Immature natural killer cell (primary cell): ENCODE measurements around the gene LLGL1. TPM values are rescaled to one million over a fixed set of nuclear protein-coding genes. Genes with fewer than 3 reads are reported as not detected.
"Not testable (repeated sequence)": the region's sequence is repeated elsewhere in the genome, so short reads cannot be mapped to it uniquely, and the experiment has no call there.

Experiments used
- DNase-seq, 3 donors: peaks; one replicate each; pipeline ENCODE4 v3.0.0; 2022; ENCODE audit warnings: mixed read lengths in 1 of 3
- H3K27ac Mint-ChIP-seq, 6 donors: one replicate each; pipeline ENCODE4 v1.8.0; 2020; ENCODE audit warnings: mixed read lengths in 6 of 6, mild to moderate bottlenecking in 5 of 6, inconsistent platforms in 4 of 6, moderate library complexity in 3 of 6
- H3K27me3 Mint-ChIP-seq, 3 donors: one replicate each; pipeline ENCODE4 v1.8.0; 2020 to 2021; ENCODE audit warnings: low read depth in 3 of 3, mild to moderate bottlenecking in 3 of 3, mixed read lengths in 3 of 3, moderate library complexity in 3 of 3, inconsistent platforms in 1 of 3
- H3K36me3 Mint-ChIP-seq, 3 donors: one replicate each; pipeline ENCODE4 v1.8.0; 2020; ENCODE audit warnings: mixed read lengths in 3 of 3, inconsistent platforms in 2 of 3, mild to moderate bottlenecking in 2 of 3
- H3K4me1 Mint-ChIP-seq, 2 donors: one replicate each; pipeline ENCODE4 v1.8.0; 2020; ENCODE audit warnings: inconsistent platforms in 2 of 2, mild to moderate bottlenecking in 2 of 2, mixed read lengths in 2 of 2, moderate library complexity in 1 of 2
- H3K4me3 Mint-ChIP-seq, 5 donors: one replicate each; pipeline ENCODE4 v1.8.0; 2020; ENCODE audit warnings: mild to moderate bottlenecking in 5 of 5, mixed read lengths in 5 of 5, inconsistent platforms in 3 of 5, moderate library complexity in 3 of 5
- H3K9me3 Mint-ChIP-seq, 6 donors: one replicate each; pipeline ENCODE4 v1.8.0; 2020; ENCODE audit warnings: mild to moderate bottlenecking in 6 of 6, mixed read lengths in 6 of 6, inconsistent platforms in 4 of 6, moderate library complexity in 3 of 6
- polyA plus RNA-seq, 3 donors: library from polyadenylated mRNA; unstranded; fragments of 300-500 nt; fragmentation: Illumina TruSeq; gene quantifications; one replicate each; pipeline ENCODE4 v1.2.3, GENCODE V29; 2021

LLGL1 gene
- polyA plus RNA-seq, 3 donors from 2014 or later = 2.0 to 3.1 TPM; not detected in 1

GRCh38 chr17:18201108-18201507 lies 24.3 kb upstream of the LLGL1 start:
- Mint-ChIP-seq H3K27me3 (peaks cover 0 to 6% (median 0%) of the 10 kb centered on the region in 3 donors), H3K4me3 (no peak overlapping the region), H3K36me3 (peaks cover 8 to 10% (median 8%) of the 10 kb centered on the region in 3 donors), H3K4me1 (peaks cover 40 to 59% of the 10 kb centered on the region in 2 donors), H3K27ac (peak overlapping the region in 1 of 6 donors; percentile 41), H3K9me3 (no peaks in the 10 kb centered on the region)
- no peak for DNase-seq

GRCh38 chr17:18203308-18203707 lies 22.1 kb upstream of the LLGL1 start:
- Mint-ChIP-seq H3K4me3 (no peak overlapping the region), H3K4me1 (peaks cover 31 to 40% of the 10 kb centered on the region in 2 donors), H3K27ac (peak overlapping the region in 2 of 6 donors; percentile 7 to 65), H3K36me3 (peaks cover 2 to 10% (median 9%) of the 10 kb centered on the region in 3 donors), H3K9me3 (no peaks in the 10 kb centered on the region), H3K27me3 (peaks cover 0 to 6% (median 0%) of the 10 kb centered on the region in 3 donors)
- no peak for DNase-seq

- Mint-ChIP-seq H3K36me3 (peaks cover 0 to 25% (median 16%) of the 10 kb centered on the region in 3 donors), H3K4me1 (peaks cover 12 to 16% of the 10 kb centered on the region in 2 donors), H3K27me3 (peaks cover 0 to 5% (median 2%) of the 10 kb centered on the region in 3 donors), H3K27ac (peak overlapping the region in 1 of 6 donors; percentile 75), H3K9me3 (no peaks in the 10 kb centered on the region), H3K4me3 (no peak overlapping the region)
- no peak for DNase-seq
These were observed 19.6 kb upstream of the LLGL1 start for GRCh38 chr17:18205861-18206260.

GRCh38 chr17:18206962-18207361 lies 18.5 kb upstream of the LLGL1 start:
- Mint-ChIP-seq H3K36me3 (peaks cover 0 to 25% (median 16%) of the 10 kb centered on the region in 3 donors), H3K27ac (no peak overlapping the region), H3K4me3 (no peak overlapping the region), H3K9me3 (no peaks in the 10 kb centered on the region), H3K27me3 (peaks cover 0 to 9% (median 2%) of the 10 kb centered on the region in 3 donors), H3K4me1 (peaks cover 6% of the 10 kb centered on the region in 2 donors)
- no peak for DNase-seq

- Mint-ChIP-seq H3K27me3 (peaks cover 0 to 11% (median 2%) of the 10 kb centered on the region in 3 donors), H3K4me1 (peaks cover 4 to 6% of the 10 kb centered on the region in 2 donors), H3K9me3 (no peaks in the 10 kb centered on the region), H3K4me3 (no peak overlapping the region), H3K36me3 (peaks cover 0 to 25% (median 16%) of the 10 kb centered on the region in 3 donors), H3K27ac (no peak overlapping the region)
- no peak for DNase-seq
These were observed 17.3 kb upstream of the LLGL1 start for GRCh38 chr17:18208092-18208491.

GRCh38 chr17:18213666-18214270 lies 11.7 kb upstream of the LLGL1 start:
- Mint-ChIP-seq H3K27ac (no peak overlapping the region), H3K4me1 (no peaks in the 10 kb centered on the region), H3K9me3 (no peaks in the 10 kb centered on the region), H3K27me3 (peaks cover 0 to 9% (median 7%) of the 10 kb centered on the region in 3 donors), H3K36me3 (peaks cover 0 to 12% (median 6%) of the 10 kb centered on the region in 3 donors), H3K4me3 (no peak overlapping the region)
- no peak for DNase-seq

DNA sequence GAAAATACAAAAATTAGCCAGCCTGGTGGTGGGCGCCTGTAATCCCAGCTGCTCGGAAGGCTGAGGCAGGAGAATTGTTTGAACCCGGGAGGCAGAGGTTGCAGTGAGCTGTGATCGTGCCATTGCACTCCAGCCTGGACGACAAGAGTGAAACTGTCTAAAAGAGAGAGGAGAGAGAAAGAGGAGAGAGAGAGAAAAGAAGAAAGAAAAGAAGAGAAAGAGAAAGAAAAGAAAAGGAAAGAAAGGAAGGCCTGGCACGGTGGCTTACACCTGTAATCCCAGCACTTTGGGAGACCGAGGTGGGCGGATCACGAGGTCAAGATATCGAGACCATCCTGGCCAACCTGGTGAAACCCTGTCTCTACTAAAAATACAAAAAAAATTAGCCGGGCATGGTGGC lies 8.5 kb upstream of the LLGL1 start:
- not testable (repeated sequence) for H3K27ac Mint-ChIP-seq, H3K9me3 Mint-ChIP-seq, DNase-seq, H3K36me3 Mint-ChIP-seq, H3K4me1 Mint-ChIP-seq, H3K27me3 Mint-ChIP-seq, H3K4me3 Mint-ChIP-seq

DNA sequence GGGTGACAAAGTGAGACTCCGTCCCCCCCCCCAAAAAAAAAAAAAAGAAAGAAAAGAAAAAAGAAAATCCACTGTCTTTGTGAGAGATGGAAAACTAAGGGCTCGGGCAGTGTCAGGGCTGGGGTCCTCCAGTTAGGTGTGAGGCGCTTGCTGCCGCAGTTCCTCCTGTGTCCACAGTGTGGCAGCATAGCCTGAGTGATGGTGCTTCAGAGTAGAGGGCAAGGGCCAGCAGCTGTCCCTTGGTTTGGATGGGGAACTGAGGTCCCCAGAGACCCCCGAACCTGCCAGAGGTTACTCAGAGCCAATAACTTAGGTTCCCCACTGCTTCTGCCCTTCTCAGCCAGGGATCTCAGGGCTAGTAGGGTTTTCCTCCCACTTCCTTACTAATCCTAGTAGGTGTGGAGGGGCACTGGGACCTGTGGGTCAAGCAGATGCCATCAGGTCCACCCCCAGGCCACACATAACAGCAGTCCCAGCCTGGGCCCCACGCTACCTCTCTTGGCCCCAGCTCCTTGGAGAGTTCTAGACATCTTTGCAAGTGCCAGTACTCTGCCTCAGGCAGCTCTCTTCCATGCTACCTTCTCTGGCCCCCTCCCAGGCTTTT lies 7.9 kb upstream of the LLGL1 start:
- DNase-seq = peak; percentile 60 to 67 (median 62)
- peaks cover 0 to 5% (median 1%) of the 10 kb centered on the region in 3 donors for H3K27me3 Mint-ChIP-seq
- H3K9me3 Mint-ChIP-seq = no peaks in the 10 kb centered on the region
- no peaks in the 10 kb centered on the region for H3K36me3 Mint-ChIP-seq
- H3K4me1 Mint-ChIP-seq = no peaks in the 10 kb centered on the region
- H3K4me3 Mint-ChIP-seq = no peak overlapping the region
- peak overlapping the region in 1 of 6 donors; percentile 23 for H3K27ac Mint-ChIP-seq

GRCh38 chr17:18218756-18219415 lies 6.5 kb upstream of the LLGL1 start:
- no peaks in the 10 kb centered on the region for H3K9me3 Mint-ChIP-seq
- no peak for DNase-seq
- H3K4me3 Mint-ChIP-seq = no peak overlapping the region
- peak overlapping the region in 1 of 6 donors; percentile 22 for H3K27ac Mint-ChIP-seq
- H3K36me3 Mint-ChIP-seq = no peaks in the 10 kb centered on the region
- peaks cover 0 to 5% (median 1%) of the 10 kb centered on the region in 3 donors for H3K27me3 Mint-ChIP-seq
- H3K4me1 Mint-ChIP-seq = no peaks in the 10 kb centered on the region

DNA sequence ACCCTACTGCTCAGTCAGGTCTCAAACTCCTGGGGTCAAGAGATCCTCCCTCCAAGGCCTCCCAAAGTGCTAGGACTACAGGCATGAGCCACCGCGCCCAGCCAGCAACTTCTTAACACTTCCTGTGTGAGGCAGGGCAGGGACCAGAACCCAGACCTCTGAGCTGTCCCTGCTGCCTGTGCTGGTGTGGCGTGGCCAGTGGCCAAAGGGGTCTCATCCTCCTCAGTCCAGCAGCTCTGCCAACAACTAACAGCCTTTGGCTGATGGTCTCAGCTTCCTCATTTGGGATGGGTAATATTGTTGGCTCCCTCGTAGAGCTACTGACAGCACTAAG lies 1.4 kb upstream of the LLGL1 start:
- Mint-ChIP-seq H3K27ac (no peak overlapping the region), H3K4me3 (no peak overlapping the region), H3K36me3 (no peaks in the 10 kb centered on the region), H3K4me1 (peaks cover 27 to 29% of the 10 kb centered on the region in 2 donors), H3K27me3 (no peaks in the 10 kb centered on the region), H3K9me3 (no peaks in the 10 kb centered on the region)
- DNase-seq = no peak

DNA sequence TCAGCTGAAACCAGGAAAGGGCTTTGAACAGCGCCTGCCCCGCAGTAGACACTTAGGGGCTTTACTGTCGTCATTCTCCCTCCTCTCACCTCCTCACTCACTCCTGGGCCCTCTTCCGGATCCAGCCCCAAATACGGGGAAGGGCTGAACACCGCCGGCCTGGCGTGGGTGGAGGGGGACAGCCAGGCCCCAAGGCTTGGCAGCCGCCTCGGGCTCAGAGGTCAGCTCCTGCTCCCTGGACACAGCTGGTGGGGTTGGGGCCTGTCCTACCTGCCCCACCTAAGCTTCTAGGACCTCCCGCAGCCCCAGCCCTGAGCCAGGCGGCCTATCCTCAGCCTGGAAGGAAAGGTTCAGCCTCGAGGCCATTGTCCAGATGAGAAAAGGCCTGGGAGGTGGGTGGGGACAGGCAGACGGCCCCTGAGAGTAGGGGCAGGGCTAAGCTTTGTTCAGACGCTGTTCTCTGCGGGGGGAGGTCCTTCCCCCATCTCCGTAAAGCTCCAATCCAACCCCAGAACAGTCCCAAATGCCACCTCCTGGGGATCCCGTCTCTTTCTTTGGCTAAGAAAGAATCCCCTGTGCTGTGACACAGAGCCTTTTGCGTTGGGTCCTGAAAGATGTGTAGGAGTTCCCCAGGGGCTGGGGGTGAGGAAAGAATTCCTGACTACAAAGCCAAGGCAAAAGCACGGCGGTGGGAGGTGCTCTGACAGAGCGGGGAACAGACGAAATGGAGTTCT lies 881 bp upstream of the LLGL1 start:
- peaks cover 27 to 29% of the 10 kb centered on the region in 2 donors for H3K4me1 Mint-ChIP-seq

DNA sequence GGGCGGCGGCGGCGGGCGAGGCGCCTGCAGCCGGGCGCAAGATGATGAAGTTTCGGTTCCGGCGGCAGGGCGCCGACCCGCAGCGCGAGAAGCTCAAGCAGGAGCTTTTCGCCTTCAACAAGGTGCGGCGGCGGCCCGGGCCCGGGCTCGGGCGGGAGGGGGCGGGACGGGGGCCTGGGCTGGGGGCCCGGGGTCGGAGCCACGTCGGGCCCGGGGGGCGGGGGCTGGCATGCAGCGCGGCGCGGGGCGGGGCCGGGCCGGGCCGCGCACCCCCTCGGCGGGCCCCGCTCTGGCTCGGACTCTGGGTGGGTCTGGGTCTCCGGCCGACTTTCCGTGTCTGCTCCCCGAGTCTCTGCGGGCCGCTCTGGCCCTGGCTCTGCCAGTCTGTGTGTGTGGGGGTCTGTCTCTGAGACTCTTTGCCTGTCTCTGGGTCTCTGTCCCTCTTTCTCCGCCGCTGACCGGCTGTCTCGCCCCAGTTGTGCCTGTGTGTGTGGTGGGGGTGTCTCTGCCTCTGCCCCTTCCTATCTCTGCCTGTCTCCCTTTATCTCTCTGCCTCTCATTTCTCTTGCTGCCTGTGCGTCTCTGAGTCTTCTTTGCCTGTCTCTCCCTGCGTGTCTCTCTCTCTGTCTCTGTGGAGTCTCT lies 328 bp downstream of the LLGL1 start:
- Mint-ChIP-seq H3K36me3 (no peaks in the 10 kb centered on the region), H3K27ac (peak overlapping the region; percentile 96 to 99 (median 98)), H3K4me3 (peak overlapping the region; percentile 96 to 100 (median 98)), H3K27me3 (no peaks in the 10 kb centered on the region), H3K4me1 (peaks cover 27 to 30% of the 10 kb centered on the region in 2 donors), H3K9me3 (no peaks in the 10 kb centered on the region)
- DNase-seq = peak in 1 of 3 donors; percentile 18

More for the DNA sequence above, 881 bp upstream of the LLGL1 start:
- Mint-ChIP-seq H3K27ac (peak overlapping the region in 2 of 6 donors; percentile 4 to 59), H3K36me3 (no peaks in the 10 kb centered on the region), H3K4me3 (peak overlapping the region; percentile 24 to 68 (median 57)), H3K9me3 (no peaks in the 10 kb centered on the region), H3K27me3 (no peaks in the 10 kb centered on the region)
- DNase-seq = no peak

- Mint-ChIP-seq H3K36me3 (no peaks in the 10 kb centered on the region), H3K27me3 (no peaks in the 10 kb centered on the region), H3K4me1 (peaks cover 27 to 30% of the 10 kb centered on the region in 2 donors), H3K9me3 (no peaks in the 10 kb centered on the region), H3K27ac (peak overlapping the region; percentile 96 to 99 (median 98)), H3K4me3 (peak overlapping the region; percentile 96 to 100 (median 98))
- no peak for DNase-seq
These were observed 980 bp downstream of the LLGL1 start for GRCh38 chr17:18226284-18226945.
